Activated naive CD4-positive, alpha-beta T cell treated with anti-CD3 and anti-CD28 coated beads for 36 hours (primary cell): Measurements from ENCODE around the gene TMPRSS2. TPM values are rescaled to one million over a fixed set of nuclear protein-coding genes. Genes with fewer than 3 reads are reported as not detected.

Experiments
- CTCF ChIA-PET: fragments of 350-600 bp; sonication (Branson Sonifier 250); formaldehyde crosslinking; loops from one replicate; lab custom pipeline; 2021; ENCODE audit warnings: antibody characterized with exemption; lab: Charles Lee
- DNase-seq: peaks from one replicate; pipeline ENCODE4 v3.0.0-alpha.2; 2020
- H3K27ac Mint-ChIP-seq: one replicate; pipeline ENCODE4 v1.8.0; 2021; ENCODE audit warnings: mild to moderate bottlenecking, mixed read lengths
- H3K27me3 Mint-ChIP-seq: one replicate; pipeline ENCODE4 v1.8.0; 2021; ENCODE audit warnings: low read depth, mixed read lengths
- H3K36me3 Mint-ChIP-seq: one replicate; pipeline ENCODE4 v1.8.0; 2021; ENCODE audit warnings: low read depth, mixed read lengths
- H3K4me1 Mint-ChIP-seq: one replicate; pipeline ENCODE4 v1.8.0; 2021; ENCODE audit warnings: low read depth, mixed read lengths
- H3K4me3 Mint-ChIP-seq: one replicate; pipeline ENCODE4 v1.8.0; 2021; ENCODE audit warnings: mild to moderate bottlenecking, moderate library complexity, mixed read lengths
- H3K9me3 Mint-ChIP-seq: one replicate; pipeline ENCODE4 v1.8.0; 2021; ENCODE audit warnings: mixed read lengths
- intact Hi-C: fragments of 100-400 bp; cut with micrococcal nuclease; formaldehyde crosslinking; loops from one replicate; pipeline ENCODE4 v1.15.1; 2023
- total RNA-seq, 2 experiments: library from RNA; stranded (reverse); gene quantifications; one replicate each; pipeline ENCODE4 v1.2.3, GENCODE V29; 2021

Gene TMPRSS2
- total RNA-seq, 2 experiments from 2014 or later, result not detected

GRCh38 chr21:41438425-41439113 lies 69.4 kb downstream of the TMPRSS2 start:
- Mint-ChIP-seq H3K36me3 (peaks cover 74% of the 10 kb centered on the region), H3K4me3 (no peak overlapping the region), H3K27ac (peak overlapping the region; percentile 39), H3K9me3 (peaks cover 11% of the 10 kb centered on the region), H3K4me1 (peaks cover 2% of the 10 kb centered on the region), H3K27me3 (no peaks in the 10 kb centered on the region)
- CTCF ChIA-PET, result interaction anchor here (1.7 kb wide), 1 partner anchor 155 kb away, joined by 5 read pairs; no protein-coding TSS in a partner anchor
- intact Hi-C loops, result no loop called here
- no peak for DNase-seq

GRCh38 chr21:41437729-41438128 lies 70.2 kb downstream of the TMPRSS2 start:
- CTCF ChIA-PET, result interaction anchor here (0.7 kb wide), 1 partner anchor 109 kb away, joined by 3 read pairs; no protein-coding TSS in a partner anchor
- peaks cover 74% of the 10 kb centered on the region for H3K36me3 Mint-ChIP-seq

GRCh38 chr21:41435706-41436105 lies 72.3 kb downstream of the TMPRSS2 start:
- DNase-seq, result no peak
- Mint-ChIP-seq H3K36me3 (peaks cover 76% of the 10 kb centered on the region), H3K27me3 (no peaks in the 10 kb centered on the region), H3K4me1 (peaks cover 2% of the 10 kb centered on the region), H3K27ac (no peak overlapping the region), H3K9me3 (peaks cover 11% of the 10 kb centered on the region), H3K4me3 (no peak overlapping the region)
- intact Hi-C loops, result no loop called here
- CTCF ChIA-PET, result interaction anchor here (1.0 kb wide), 1 partner anchor 152 kb away, joined by 3 read pairs; no protein-coding TSS in a partner anchor

More at GRCh38 chr21:41437729-41438128, 70.2 kb downstream of the TMPRSS2 start:
- Mint-ChIP-seq H3K27me3 (no peaks in the 10 kb centered on the region), H3K4me1 (peaks cover 2% of the 10 kb centered on the region), H3K27ac (no peak overlapping the region), H3K4me3 (no peak overlapping the region), H3K9me3 (peaks cover 11% of the 10 kb centered on the region)
- intact Hi-C loops, result no loop called here
- DNase-seq, result no peak

GRCh38 chr21:41433566-41433965 lies 74.4 kb downstream of the TMPRSS2 start:
- intact Hi-C loops, result no loop called here
- no peaks in the 10 kb centered on the region for H3K27me3 Mint-ChIP-seq
- CTCF ChIA-PET, result no interaction called here
- H3K4me3 Mint-ChIP-seq, result no peak overlapping the region
- H3K9me3 Mint-ChIP-seq, result peaks cover 11% of the 10 kb centered on the region
- peaks cover 4% of the 10 kb centered on the region for H3K4me1 Mint-ChIP-seq
- peaks cover 74% of the 10 kb centered on the region for H3K36me3 Mint-ChIP-seq
- H3K27ac Mint-ChIP-seq, result no peak overlapping the region
- DNase-seq, result no peak

GRCh38 chr21:41432562-41433460 lies 75.1 kb downstream of the TMPRSS2 start:
- Mint-ChIP-seq H3K9me3 (peaks cover 11% of the 10 kb centered on the region), H3K4me3 (no peak overlapping the region), H3K27ac (no peak overlapping the region), H3K4me1 (peaks cover 11% of the 10 kb centered on the region), H3K36me3 (peaks cover 77% of the 10 kb centered on the region), H3K27me3 (no peaks in the 10 kb centered on the region)
- intact Hi-C loops, result no loop called here
- CTCF ChIA-PET, result interaction anchor here (1.3 kb wide), 1 partner anchor 27 kb away, joined by 4 read pairs; no protein-coding TSS in a partner anchor
- no peak for DNase-seq

GRCh38 chr21:41431788-41432548 lies 76.0 kb downstream of the TMPRSS2 start:
- Mint-ChIP-seq H3K36me3 (peaks cover 80% of the 10 kb centered on the region), H3K27me3 (no peaks in the 10 kb centered on the region), H3K27ac (no peak overlapping the region), H3K4me3 (no peak overlapping the region), H3K9me3 (peaks cover 11% of the 10 kb centered on the region), H3K4me1 (peaks cover 18% of the 10 kb centered on the region)
- intact Hi-C loops, result no loop called here
- DNase-seq, result no peak
- CTCF ChIA-PET, result interaction anchor here (1.3 kb wide), 1 partner anchor 28 kb away, joined by 4 read pairs; no protein-coding TSS in a partner anchor

- DNase-seq, result no peak
- intact Hi-C loops, result no loop called here
- Mint-ChIP-seq H3K4me3 (no peak overlapping the region), H3K9me3 (peaks cover 7% of the 10 kb centered on the region), H3K36me3 (peaks cover 64% of the 10 kb centered on the region), H3K27ac (no peak overlapping the region), H3K27me3 (no peaks in the 10 kb centered on the region), H3K4me1 (peaks cover 25% of the 10 kb centered on the region)
- CTCF ChIA-PET, result no interaction called here
These were observed 78.0 kb downstream of the TMPRSS2 start for GRCh38 chr21:41429925-41430491.

- H3K27ac Mint-ChIP-seq, result no peak overlapping the region
- H3K36me3 Mint-ChIP-seq, result peaks cover 57% of the 10 kb centered on the region
- no peak overlapping the region for H3K4me3 Mint-ChIP-seq
- DNase-seq, result no peak
- intact Hi-C loops, result no loop called here
- H3K9me3 Mint-ChIP-seq, result peaks cover under 1% of the 10 kb centered on the region
- H3K4me1 Mint-ChIP-seq, result peaks cover 25% of the 10 kb centered on the region
- CTCF ChIA-PET, result interaction anchor here (1.0 kb wide), 1 partner anchor 147 kb away, joined by 3 read pairs; no protein-coding TSS in a partner anchor
- no peaks in the 10 kb centered on the region for H3K27me3 Mint-ChIP-seq
These were observed 78.7 kb downstream of the TMPRSS2 start for GRCh38 chr21:41429305-41429704.

GRCh38 chr21:41428847-41429246 lies 79.1 kb downstream of the TMPRSS2 start:
- intact Hi-C loops, result no loop called here
- DNase-seq, result no peak
- H3K36me3 Mint-ChIP-seq, result peaks cover 54% of the 10 kb centered on the region
- CTCF ChIA-PET, result interaction anchor here (1.0 kb wide), 1 partner anchor 146 kb away, joined by 3 read pairs; no protein-coding TSS in a partner anchor
- no peak overlapping the region for H3K27ac Mint-ChIP-seq
- no peaks in the 10 kb centered on the region for H3K9me3 Mint-ChIP-seq
- H3K4me3 Mint-ChIP-seq, result no peak overlapping the region
- peaks cover 26% of the 10 kb centered on the region for H3K4me1 Mint-ChIP-seq
- H3K27me3 Mint-ChIP-seq, result no peaks in the 10 kb centered on the region

GRCh38 chr21:41428311-41428710 lies 79.6 kb downstream of the TMPRSS2 start:
- CTCF ChIA-PET, result interaction anchor here (1.0 kb wide), 1 partner anchor 146 kb away, joined by 3 read pairs; no protein-coding TSS in a partner anchor
- DNase-seq, result no peak
- H3K27ac Mint-ChIP-seq, result no peak overlapping the region
- no peak overlapping the region for H3K4me3 Mint-ChIP-seq
- H3K27me3 Mint-ChIP-seq, result no peaks in the 10 kb centered on the region
- intact Hi-C loops, result no loop called here
- H3K36me3 Mint-ChIP-seq, result peaks cover 50% of the 10 kb centered on the region
- H3K4me1 Mint-ChIP-seq, result peaks cover 31% of the 10 kb centered on the region
- H3K9me3 Mint-ChIP-seq, result no peaks in the 10 kb centered on the region

GRCh38 chr21:41427556-41427955 lies 80.4 kb downstream of the TMPRSS2 start:
- Mint-ChIP-seq H3K4me3 (peak overlapping the region; percentile 93), H3K27ac (peak overlapping the region; percentile 30), H3K9me3 (no peaks in the 10 kb centered on the region), H3K36me3 (peaks cover 42% of the 10 kb centered on the region), H3K4me1 (peaks cover 36% of the 10 kb centered on the region), H3K27me3 (no peaks in the 10 kb centered on the region)
- DNase-seq, result no peak
- intact Hi-C loops, result no loop called here
- CTCF ChIA-PET, result no interaction called here
